ENCODE measurements around the gene C5. TPM values are rescaled to one million over a fixed set of nuclear protein-coding genes. Genes with fewer than 3 reads are reported as not detected.
"Not testable (repeated sequence)": the region's sequence is repeated elsewhere in the genome, so short reads cannot be mapped to it uniquely, and the experiment has no call there.

C5 gene
- polyA plus RNA-seq, 1 donor = 6.0 TPM

DNA sequence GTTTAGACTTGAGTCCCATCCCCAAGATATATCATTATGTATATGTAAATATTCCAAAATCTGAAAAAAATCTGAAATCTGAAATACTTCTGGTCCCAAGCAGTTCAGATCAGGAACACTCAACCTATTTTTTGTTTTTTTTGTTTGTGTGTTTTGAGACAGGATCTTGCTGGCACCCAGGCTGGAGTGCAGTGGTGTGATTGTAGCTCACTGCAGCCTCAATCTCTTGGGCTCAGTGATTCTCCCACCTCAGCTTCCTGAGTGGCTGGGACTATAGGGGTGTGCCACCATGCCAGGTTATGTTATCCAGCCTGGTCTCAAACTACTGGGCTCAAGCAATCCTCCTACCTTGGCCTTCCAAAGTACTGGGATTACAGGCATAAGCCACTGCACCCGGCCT is 72.8 kb downstream of the C5 start:
- no peak for DNase-seq

DNA sequence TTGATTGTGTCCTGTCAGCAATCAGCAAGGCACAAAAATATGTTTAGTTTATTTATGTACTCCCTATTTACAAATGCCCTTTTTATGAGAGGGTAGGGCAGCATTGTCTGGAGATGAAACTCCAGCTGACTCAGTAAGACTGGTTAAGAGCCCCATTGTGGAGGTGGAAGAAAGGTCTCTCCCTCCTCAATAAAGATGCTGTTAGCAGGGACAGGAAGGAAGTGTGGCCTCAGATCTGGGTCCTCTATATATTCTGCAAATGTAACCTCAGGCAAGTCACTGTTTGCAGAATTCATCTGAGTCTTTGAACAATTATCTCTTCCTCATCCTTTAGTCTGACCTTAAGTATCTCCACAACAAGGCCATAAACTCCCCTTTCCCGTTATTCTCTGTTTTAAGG is 75.2 kb downstream of the C5 start:
- DNase-seq = no peak

DNA sequence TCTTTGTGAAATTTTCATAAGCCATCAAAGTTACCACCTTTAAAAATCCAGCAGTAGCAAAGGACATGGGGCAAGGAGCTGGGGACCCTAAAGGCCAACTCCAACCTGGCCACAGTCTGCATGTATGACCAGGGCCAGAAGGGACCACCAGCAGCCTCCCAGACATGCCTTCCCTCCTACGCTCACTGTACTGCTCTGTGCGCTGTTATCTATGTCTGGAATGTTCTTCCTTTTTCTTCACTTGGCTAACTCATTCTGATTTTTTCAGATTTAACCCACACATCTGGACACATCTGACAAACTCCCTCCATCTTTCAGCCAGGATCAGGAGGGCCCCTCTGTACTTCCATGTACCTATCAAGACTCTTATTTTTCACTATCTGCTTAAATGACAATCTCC is 75.9 kb downstream of the C5 start:
- no peak for DNase-seq

DNA sequence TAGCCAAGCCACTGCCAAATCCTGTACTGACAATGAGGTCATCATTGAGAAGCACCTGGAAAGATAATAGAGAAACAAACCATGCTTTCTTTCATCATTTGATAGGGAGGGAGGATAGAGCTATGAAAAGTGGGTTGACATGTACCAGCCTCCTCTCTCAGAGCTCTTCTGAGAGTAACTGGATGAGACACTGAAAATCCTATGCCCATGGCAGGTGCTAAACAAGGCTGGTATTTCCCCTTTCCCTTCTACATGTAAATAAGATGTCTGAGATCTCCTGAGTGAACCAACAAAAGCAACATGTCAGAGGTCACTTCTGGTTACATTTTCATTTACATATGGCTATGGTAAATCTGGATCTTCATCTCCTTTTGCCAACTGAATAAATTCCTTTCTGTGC is 78.1 kb downstream of the C5 start:
- no peak for DNase-seq

DNA sequence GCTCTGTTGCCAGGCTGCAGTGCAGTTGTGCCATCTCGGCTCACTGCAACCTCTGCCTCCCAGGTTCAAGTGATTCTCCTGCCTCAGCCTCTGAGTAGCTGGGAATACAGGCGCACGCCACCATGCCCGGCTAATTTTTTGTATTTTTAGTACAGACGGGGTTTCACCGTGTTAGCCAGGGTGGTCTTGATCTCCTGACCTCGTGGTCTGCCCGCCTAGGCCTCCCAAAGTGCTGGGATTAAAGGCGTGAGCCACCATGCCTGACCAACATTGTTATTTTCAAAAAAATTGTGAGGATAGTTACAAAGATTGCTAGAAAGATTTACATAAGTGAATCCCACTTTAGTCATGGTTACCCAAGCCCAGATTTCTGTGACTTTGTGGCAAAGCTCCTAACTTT is 78.6 kb downstream of the C5 start:
- DNase-seq = not testable (repeated sequence)

DNA sequence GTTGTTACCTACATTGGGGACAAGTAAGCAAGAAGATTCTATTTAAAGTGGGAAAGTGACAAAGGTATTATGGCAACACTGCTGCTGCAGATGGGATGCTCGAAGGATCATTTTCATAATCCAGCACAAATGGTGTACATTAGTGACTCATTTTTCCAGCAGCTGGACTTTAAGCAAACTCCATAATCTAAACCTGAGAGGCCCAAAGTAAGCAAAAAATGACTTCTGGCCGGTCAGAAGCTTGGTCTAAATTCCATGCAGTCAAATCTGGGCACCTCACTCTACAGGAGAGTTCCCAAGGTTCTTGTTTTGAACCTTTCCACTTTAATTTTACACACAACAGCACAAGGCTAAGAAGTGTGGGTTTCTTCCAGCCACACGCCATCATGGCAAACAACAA is 79.8 kb downstream of the C5 start:
- peak; percentile 36 for DNase-seq

DNA sequence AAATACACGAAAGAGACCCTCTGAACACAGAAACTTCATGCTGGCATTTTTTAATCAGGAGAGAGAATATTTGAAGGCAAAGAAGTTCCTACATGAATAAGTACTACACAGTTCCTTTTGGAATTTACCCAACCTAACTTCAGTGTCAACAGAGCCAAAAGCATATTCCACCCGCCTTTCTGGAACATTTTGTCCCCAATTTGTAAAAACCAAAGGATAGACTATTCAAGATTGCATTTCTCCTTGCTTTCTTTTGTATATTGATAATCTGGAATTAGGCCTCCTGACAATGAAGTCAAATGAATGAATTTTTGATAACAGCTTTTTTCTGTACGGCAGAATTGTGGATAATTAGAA is 84.1 kb downstream of the C5 start:
- no peak for DNase-seq

DNA sequence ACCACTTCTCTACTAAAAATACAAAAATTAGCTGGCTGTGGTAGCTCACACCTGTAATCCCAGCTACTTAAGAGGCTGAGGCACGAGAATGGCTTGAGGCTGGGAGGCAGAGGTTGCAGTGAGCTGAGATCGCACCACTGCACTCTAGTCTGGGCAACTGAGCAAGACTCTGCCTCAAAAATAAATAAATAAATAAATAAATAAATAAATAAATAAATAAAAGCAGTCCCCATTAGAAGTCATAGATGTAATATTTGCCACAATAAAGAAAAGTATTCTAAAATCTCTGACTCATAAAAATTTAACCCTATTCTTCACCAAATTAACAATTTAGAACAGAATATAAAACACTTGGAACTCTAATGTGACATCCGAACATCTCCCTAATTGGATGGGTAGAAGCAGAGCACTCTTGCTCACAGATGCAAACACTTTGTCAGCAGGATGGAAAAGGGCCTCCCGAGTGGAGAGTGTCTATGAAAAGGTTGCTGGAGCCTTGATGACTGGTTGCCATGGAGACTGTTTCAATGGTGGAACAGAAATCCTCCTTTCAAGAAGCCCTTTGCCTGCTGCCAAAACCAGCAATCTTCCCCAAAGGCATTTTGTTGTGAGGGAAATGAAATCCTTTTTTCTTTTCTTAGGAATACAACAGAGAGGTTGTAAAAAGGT is 84.6 kb downstream of the C5 start:
- peak; percentile 75 for DNase-seq

DNA sequence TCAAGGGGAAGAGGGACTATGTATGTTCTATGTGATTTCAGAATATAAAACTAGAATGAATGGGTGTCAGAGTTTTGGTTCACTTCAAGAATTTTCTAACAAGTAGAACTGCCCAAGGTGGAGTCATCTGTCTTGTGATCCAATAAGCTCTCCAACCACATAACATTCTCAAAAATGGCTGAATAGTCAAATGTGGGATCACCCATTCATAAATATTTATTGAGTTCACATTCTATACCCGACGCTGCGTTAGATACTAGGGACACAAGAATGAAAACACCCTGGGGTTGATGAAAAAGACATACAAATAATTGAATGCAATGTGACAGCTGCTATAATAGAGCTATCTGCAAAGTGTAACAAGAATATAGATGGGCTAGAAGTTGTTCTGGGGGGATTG is 88.1 kb downstream of the C5 start:
- DNase-seq = no peak

DNA sequence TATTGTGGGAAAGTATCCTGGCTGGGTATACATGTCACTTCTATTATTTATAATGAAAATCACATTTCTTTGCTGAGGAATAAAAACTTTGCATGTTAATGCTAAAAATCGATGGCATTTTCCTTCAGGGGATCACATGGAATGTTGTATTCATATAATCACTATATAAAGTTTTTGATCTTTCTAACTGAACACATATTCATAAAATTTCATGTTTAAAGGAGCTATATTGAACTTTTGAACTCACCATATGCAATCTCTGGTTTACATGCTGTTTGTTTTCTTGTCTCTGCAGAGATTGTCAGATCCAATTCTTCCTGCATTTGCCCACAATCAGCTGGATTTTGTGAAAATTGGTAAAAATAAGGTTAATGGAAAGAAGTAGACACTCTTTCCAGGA is 90.1 kb downstream of the C5 start:
- DNase-seq = no peak

DNA sequence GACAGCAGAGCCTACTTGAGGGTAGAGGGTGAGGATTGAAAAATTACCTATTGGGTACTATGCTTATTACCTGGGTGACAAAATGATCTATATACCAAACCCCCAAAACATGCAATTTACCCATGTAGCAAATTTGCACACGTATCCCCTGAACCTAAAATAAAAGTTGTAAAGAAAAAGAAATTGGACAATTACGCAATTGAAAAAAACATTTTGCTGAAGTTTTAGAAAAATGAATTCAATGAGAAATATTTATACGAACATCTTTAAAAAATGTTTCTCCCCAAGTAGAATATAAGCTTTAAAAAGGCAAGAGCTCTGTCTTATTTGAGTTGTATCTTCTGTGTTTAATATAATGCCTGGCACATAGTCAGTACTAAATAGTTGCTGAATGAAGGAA is 93.2 kb downstream of the C5 start:
- DNase-seq = no peak

DNA sequence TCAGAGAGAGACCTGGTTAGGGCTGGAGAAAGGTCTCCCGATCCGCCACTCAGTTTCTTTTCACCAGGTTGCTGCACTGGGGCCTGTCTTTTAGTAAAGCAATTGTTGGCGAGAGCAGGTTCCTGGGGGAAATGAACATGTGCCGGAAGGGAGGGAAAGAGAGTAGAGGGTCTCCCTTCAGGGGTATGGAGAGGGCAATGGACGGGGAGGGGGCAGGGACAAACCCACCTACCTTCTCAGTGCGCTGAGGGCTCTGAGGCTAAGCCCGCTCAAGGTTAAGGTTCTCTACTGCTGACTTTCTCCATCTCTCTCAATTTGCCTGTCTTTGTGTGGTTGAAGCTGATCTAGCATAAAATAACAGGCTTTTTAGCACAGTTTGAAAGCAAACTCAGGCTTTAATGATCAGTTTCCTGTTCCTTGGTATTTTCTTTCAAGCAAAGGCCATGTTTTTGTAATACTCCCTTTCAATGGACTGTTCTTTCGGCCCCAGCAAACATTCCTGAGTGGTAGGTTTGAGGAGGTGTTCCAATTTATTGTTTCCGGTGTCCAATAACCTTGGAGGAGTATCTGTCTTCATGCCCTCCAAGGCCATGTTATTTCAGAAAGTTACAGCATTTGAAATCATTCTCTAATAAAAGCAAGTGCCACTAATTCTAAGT is 98.0 kb downstream of the C5 start:
- DNase-seq = no peak

DNA sequence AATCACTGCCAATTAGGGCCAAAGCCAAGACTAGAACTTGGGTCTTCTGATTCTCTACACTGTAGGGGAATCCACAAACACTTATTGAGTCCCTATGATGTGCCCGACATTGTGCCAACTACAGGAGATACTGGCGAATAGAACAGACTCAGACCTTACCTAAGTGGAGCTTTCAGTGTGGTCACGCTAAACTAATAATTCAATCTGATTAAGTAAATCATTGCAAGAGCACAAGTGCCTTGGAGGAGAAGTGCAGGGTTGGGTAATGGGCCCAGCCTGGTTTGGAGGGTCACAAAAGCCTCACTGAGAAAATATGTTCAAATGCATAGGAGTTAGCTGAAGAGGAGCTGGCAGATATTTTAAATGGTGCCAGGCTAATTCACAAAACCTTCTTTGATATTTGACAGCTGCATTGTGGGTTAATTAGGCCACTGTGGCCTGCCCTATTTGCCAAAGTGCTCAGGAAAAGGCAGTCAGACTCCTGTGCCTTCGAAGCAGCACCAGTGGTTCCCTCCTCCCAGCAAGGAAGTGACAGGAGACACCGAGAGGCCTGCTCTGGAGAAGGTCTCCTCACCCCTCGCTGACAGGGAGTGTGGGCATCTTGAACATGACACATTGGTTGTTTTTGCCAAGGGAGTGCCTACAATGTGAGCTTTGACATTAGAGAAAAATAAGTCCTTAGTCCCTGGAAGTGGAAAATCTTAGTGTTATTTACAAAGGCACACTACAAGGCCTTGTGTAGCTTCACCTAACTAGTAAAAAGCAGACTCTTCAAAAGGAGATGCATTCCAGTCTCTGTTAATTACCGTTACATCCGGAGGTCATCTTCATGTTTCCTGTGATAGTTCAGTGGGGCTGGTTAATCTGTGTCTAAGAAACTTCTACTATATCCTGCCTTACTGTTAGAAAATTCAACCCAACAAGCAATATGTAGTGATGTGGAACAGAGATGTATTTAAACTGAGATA is 99.4 kb downstream of the C5 start:
- no peak for DNase-seq

DNA sequence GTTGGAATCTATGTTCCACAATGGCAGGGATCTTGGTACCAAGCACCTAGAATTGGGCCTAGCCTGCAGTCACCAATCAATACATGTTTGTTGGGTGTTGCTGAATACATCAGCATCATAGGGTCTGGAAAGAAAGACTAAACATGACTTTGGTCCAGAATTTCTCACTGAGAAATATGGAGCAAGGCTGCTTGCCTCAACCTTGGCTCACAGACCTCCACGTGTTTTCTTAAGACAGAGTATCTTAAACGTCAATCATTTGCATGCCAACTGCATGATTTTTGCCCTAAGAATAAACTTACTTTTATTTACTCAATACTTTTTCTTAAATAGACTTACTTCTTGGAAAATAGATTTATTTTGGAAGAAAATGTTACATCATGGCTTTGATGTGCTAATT is 100.8 kb downstream of the C5 start:
- no peak for DNase-seq

DNA sequence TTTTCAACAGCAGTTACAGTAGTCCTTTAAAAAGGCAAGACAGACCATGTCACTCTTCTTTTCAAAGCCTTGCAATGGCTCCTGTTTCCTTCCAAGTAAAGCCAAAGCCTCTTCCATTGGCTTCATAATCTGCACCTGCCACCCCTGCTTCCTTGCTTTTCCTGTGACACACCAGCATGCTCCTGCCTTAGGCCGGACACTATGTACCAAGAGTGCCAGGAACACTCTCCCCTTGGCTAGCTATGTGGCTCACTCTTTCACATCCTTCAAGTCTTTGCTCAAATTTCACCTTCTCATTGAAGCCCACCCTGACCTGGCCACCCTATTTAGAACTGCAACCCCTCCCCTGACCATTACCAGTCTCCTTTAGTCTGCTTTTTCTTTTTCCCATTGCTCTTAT is 101.3 kb downstream of the C5 start:
- no peak for DNase-seq

DNA sequence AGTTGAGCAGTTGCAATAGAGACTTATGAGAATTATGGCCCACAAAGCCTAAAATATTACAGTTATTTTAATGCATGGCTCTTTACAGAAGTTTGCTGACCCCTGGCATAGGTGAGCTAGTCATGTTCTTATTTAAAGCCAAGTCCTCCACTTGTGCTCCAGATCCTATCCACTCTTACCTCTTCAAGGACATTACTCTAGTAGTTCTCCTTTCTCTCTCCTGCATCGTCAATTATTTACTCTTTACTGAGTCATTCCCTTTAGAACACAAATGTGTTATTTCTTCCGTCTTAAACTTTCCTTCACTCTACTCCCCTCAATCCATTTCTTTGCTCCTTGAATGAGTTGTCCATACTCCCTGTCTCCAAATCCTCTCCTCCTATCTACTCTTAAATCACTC is 102.9 kb downstream of the C5 start:
- no peak for DNase-seq

DNA sequence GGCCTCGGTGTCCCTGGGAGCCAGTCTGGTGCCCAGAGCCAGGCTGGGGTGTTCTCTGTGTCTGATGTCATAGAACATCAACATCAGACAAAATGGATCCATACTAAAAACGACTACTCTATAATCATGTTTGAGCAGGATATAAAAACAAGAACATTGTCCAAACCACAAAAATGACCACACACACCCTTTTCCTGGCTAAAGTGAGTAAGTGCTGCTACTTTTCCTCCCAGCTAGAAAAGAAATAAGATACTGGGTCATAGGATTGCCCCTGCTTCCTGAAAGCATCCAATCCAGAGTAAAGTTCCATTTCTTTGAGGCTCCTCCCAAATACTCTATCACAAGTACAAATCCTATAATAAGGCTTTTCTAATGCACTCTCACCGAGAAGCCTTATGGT is 103.8 kb downstream of the C5 start:
- DNase-seq = no peak

DNA sequence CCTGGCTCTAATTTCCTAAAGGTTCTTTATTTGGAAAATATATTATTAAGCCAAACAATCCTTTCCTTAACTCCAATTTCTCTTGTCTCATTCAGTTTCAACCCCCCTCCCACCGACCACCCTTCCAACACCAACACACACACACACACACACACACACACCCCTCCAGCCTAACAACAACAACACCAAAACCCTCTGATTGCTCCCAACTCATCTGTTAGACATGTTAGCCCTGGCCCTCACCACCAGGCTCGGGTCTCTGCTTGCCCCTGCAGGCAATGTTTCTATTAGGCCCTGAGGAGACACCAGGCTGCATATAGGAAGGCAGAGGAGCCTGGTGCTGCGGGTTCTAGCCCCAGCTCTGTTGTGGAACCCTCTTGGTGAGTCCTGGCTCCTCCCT is 105.1 kb downstream of the C5 start:
- no peak for DNase-seq

DNA sequence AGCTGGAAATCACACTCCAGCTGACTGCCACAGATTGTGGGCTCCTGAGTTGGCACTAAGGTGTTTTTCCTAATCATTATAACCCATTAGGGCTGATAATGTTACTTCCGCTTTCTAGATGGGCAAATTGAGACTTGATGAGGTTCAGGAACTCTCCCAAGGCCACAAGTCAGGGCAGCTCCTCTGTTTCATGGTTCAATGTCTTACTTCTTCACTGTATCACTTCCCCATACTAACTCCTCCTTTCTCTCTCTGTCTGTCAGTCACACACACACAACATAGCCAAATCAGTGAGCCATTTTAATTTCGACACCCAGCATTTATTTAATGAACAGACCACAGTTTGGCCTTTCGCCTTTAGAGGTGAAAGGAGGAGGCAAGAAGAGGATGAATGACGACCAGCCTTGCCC is 105.6 kb downstream of the C5 start:
- no peak for DNase-seq

DNA sequence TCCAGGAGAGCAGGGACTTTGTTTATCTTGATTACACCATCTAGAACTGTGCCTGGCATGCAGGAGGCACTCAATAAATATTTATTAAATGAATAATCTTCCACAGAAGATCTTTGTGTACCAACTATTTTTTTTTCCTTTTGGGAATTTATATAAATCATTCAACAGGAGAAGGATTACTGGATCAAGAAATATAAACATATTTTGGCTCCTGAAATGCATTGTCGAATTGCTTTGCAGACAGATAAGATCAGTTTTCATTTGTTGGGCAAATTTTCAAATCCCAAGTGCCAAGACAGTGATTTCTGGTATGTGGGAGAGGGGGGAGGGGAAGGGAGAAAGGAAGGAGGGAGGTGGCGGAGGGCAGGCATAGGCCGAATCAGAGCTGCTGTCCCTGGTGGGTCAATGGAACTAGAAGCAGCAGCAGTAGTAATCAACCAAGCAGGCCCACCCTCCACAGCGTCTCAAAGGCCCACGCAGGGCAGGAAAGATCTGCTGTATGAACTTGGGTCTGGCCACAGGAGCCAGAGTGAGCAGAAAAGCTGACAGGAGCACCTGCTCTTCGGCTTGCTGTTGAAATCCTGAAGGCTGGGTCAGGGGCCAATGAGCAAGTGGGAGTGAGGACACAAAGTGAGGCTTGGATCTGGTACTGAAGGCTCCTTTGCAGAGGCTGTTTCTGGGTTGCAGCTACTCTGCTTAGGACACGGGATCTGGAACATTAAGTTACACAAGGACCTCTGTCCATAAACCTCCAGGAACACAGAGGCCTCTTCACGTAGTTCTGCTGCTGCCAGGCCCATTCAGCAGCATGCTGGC is 107.7 kb downstream of the C5 start:
- DNase-seq = no peak

DNA sequence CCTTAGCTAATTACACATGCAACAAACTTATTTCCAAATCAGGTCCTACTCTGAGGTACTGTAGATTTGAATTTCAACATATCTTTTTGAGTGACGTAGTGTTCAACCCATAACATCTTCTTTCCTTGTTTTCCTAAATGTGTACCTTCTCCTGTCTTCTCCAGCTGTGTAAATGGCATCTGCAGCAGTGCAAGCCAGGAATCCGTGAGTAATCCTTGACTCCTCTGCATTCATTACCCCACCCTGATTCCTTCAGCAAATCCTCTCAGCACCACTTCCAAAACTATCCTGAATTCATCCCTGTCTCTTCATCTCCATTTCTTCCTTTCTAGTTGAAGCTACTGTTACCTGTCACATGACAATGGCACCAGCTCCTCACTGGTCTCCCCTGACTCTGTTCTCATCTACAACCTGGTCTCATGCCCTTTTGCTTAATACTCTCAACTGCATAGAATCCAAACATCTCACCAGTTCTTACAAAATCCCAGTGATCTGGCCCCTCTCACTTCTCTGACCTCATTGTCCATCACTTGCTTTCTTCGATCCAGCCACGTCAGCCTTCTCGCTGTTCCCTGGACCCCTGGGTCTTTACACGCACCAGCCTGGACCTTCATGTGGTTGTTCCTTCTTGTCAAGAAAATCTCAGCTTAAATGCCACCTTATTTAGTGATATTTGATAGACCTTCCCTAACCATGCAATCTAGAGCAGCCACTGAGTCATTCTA is 108.9 kb downstream of the C5 start:
- DNase-seq = no peak

DNA sequence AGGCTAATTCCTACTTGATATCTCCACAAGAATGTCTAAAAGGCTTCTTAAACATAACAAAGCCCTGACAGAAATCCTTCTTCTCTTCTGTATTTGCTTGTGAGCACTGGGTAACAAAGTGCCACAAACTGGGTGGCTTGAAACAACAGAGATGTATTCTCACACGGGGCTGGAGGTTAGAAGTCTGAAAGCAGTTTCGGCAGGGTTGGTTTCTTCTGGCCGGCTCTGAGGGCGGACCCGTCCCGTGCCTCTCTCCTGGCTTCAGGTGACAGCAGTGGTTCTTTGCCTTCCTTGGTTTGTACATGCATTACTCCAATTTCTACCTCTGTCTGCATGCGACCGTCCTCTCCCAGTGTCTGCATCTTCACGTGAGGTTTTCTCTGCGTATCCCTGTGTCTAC is 109.5 kb downstream of the C5 start:
- no peak for DNase-seq

Measured in hindlimb muscle (tissue), 1 donor.